HG03280 (cell line): Measurements from ENCODE around the gene IGFL4.
"Not testable (repeated sequence)": the region's sequence is repeated elsewhere in the genome, so short reads cannot be mapped to it uniquely, and the experiment has no call there.

Source experiments
- ATAC-seq: cut with Tn5 transposase; IDR thresholded peaks from one replicate; pipeline ENCODE4 v1.9.1; 2021; ENCODE audit warnings: mild to moderate bottlenecking, moderate library complexity; ENCODE audit not compliant: unreplicated experiment

IGFL4 gene

GRCh38 chr19:46040952-46041500, at the start of gene IGFL4:
IGFL4 (minus strand) TSS chr19:46041002; CDS start chr19:46040962, 40 bp downstream.
- no peak for ATAC-seq

- ATAC-seq: no peak
Observed at GRCh38 chr19:46090444-46090843, 49.6 kb upstream of the IGFL4 start.

- ATAC-seq: no peak
Observed at GRCh38 chr19:46089432-46089831, 48.6 kb upstream of the IGFL4 start.

GRCh38 chr19:46088101-46088500, 47.3 kb upstream of the IGFL4 start:
- ATAC-seq: no peak

GRCh38 chr19:46085888-46086287, 45.1 kb upstream of the IGFL4 start:
- no peak for ATAC-seq

GRCh38 chr19:46082728-46083050, 41.9 kb upstream of the IGFL4 start:
- no peak for ATAC-seq

GRCh38 chr19:46081928-46082727, 41.3 kb upstream of the IGFL4 start:
- ATAC-seq: no peak

GRCh38 chr19:46080561-46080960, 39.8 kb upstream of the IGFL4 start:
- ATAC-seq: no peak

- no peak for ATAC-seq
Observed at GRCh38 chr19:46079576-46079975, 38.8 kb upstream of the IGFL4 start.

- ATAC-seq: not testable (repeated sequence)
Observed at GRCh38 chr19:46078573-46079332, 38.0 kb upstream of the IGFL4 start.

GRCh38 chr19:46077815-46078167, 37.0 kb upstream of the IGFL4 start:
- ATAC-seq: no peak

- no peak for ATAC-seq
Observed at GRCh38 chr19:46076951-46077814, 36.4 kb upstream of the IGFL4 start.

- no peak for ATAC-seq
Observed at GRCh38 chr19:46076031-46076880, 35.5 kb upstream of the IGFL4 start.

- ATAC-seq: no peak
Observed at GRCh38 chr19:46073268-46073922, 32.6 kb upstream of the IGFL4 start.

- ATAC-seq: no peak
Observed at GRCh38 chr19:46069806-46070341, 29.1 kb upstream of the IGFL4 start.

GRCh38 chr19:46068345-46069258, 27.8 kb upstream of the IGFL4 start:
- ATAC-seq: no peak

- ATAC-seq: no peak
Observed at GRCh38 chr19:46067691-46068090, 26.9 kb upstream of the IGFL4 start.

GRCh38 chr19:46066471-46066870, 25.7 kb upstream of the IGFL4 start:
- ATAC-seq: no peak
